HG03103 (cell line): Measurements from ENCODE around the gene ADRM1.

Experiments
- ATAC-seq: cut with Tn5 transposase; IDR thresholded peaks from one replicate; pipeline ENCODE4 v1.9.1; 2021; ENCODE audit warnings: low read depth; ENCODE audit not compliant: unreplicated experiment

ADRM1 gene

DNA sequence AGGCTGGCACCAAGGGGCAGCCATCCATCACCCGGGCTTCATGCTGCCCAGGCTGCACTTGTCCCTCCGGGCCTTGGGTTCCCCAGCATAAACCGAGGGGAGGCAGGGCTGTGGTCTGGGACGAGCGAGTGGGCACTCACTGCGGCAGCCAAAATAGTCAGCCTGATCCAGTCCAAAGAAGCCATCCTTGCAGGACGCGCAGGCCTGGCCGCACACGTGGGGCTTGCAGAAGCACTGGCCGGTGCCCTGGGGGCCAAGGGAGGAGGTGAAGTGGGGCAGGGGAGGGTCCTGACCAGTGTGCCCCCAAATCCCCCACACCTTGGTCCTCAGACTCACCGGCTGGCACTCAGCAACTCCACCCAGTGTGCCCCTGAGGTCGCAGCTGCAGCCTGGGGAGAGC lies 32.1 kb downstream of the ADRM1 start:
- no peak for ATAC-seq

GRCh38 chr20:62335532-62335931 lies 32.7 kb downstream of the ADRM1 start:
- no peak for ATAC-seq

DNA sequence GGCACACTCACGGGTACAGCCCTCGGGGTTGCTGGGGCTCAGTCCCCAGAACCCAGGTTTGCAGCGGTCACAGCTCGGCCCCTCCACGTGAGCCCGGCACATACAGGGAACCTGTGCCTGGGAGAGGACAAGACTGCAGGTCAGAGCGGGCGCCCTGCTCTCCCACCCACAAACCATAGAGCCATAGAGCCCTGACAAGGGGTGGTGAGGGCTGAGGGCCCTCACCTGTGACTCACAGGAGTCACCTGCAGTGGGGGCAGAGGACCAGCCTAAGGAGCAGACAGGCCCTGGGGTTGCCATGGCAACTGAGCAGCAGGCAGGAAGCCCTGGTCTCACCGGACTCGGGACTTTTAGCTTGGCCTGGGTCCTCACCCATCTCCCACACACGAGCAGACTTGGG lies 33.5 kb downstream of the ADRM1 start:
- ATAC-seq = no peak

- ATAC-seq = no peak
Measured at GRCh38 chr20:62336775-62337557, 34.2 kb downstream of the ADRM1 start.

DNA sequence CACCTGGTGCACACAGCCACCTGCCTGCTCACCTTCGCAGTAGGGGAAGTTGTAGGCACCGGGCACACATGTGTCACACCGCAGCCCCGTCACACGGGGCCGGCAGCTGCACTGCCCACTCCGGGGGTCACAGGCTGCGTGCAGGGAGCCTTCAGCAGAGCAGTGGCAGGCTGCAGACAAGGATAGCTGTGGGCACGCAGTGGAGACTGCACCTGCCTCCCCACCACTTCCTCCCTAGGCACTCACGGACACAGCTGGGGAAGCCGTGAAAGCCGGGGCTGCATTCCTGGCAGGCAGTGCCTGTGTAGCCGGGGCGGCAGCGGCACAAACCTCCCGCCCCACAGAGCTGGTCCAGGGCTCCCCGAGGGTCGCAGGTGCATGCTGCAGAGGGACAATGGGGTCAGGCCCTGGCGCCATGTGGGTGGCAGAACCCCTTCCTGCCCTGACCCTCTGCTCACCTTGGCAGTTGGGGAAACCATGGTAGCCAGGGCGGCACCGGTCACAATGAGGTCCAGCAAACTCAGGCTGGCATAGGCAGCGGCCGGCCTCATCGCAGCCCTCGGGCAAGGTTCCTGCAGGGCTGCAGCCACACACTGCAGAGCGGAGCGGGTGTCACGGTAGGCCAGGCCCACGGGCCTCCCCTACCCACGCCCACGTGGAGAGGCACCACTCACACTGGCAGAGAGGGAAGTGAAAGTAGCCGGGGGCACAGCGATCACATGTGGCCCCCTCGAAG lies 34.9 kb downstream of the ADRM1 start:
- ATAC-seq = no peak

DNA sequence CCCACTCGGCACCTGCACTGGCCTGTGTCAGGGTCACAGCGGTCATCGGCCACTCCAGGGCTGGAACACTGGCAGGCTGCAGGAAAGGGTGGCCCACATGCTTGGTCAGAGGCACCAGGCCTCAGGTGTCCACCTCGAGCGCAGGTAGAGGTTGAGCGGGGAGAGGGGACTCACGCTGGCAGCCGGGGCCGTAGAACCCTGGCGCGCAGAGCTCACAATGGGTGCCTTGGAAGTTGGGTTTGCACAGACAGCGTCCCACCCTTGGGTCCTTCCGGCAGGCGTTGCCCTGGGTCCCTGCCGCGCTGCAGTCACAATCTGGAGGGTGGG lies 35.5 kb downstream of the ADRM1 start:
- no peak for ATAC-seq

GRCh38 chr20:62339647-62340062 lies 36.9 kb downstream of the ADRM1 start:
- ATAC-seq = peak; percentile 75

GRCh38 chr20:62342910-62343309 lies 40.1 kb downstream of the ADRM1 start:
- no peak for ATAC-seq

DNA sequence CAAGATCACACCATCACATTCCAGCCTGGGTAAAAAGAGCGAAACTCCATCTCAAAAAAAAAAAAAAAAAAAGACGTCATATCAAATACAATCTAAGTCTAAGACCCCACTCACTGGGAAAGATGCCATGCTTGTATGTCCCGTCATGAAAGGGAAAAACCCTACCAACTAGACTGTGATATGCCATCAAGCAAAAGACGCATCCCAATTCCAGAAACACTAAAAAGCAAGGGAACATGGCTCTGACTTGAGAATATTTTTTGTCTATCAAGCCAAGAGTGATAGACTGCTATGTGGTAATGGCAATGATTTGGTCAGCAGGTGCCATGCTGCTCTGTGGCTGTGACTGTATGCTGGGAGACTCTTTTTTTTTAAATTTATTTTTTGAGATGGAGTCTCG lies 41.3 kb downstream of the ADRM1 start:
- ATAC-seq = no peak

GRCh38 chr20:62344782-62345181 lies 42.0 kb downstream of the ADRM1 start:
- no peak for ATAC-seq

DNA sequence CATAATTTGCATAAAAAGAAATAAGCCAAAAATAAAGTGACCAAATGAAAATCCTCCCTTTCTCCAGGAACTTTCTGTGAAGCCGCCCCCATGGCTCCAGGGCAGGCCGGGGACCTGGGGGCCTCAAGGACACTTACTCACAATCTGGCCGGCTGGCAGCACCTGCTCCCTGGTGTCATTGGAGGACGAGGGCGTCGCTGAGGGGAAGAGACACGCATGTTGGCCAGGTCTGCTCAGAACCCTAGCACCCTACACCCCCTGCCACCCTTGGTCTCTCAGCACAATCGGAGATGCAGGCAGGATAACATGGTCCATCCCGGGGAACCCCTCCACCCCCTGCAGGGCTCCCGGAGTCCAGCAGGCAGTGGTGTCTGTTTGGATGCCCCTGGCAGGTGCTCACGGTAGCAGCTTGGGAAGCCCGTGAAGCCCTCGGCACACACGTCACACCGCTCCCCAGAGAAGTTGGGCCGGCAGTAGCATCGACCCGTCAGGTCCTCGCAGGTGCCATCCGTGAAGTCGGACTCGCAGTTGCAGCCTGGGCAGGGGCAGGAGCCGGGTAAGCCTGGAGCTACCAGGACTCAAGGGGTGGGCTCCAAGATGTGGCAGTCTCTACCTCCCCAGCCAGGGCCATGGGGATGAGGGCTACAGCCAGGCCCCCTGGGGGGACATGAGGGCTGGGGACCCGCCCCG lies 43.0 kb downstream of the ADRM1 start:
- no peak for ATAC-seq

- ATAC-seq = no peak
Measured at GRCh38 chr20:62346398-62347150, 43.8 kb downstream of the ADRM1 start.

DNA sequence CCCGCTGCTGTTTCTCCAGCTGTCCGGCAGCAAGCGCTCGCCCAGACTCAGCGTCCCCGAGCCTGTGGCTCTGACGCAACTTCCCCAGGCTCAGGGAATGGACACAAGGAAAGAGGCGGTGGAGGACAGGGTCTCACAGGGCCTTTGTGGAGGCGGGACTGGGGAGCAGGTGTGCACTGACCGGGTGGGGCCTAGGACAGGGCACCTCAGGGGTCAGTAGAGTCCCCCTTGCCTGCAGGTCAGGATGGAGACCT lies 44.3 kb downstream of the ADRM1 start:
- ATAC-seq = no peak

DNA sequence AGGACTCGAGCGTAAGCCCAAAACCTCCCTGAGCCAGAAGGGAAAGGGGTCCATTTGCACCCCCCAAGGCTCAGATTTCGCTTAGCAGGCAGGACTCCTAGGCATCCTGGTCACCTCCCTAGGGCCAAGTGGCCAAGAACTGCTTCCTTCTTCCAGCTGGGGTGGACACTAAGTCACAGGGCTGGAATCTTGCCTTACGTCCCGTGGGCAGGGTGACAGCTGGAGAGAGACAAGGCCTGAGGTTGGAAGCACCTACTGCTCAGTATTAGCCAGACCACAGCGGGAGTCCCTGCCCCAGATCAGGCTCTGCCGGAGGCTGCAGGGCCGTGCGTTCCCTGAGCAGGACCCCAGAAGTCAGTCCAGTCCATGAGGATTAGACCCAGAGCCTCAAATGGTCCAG lies 44.6 kb downstream of the ADRM1 start:
- ATAC-seq = no peak

DNA sequence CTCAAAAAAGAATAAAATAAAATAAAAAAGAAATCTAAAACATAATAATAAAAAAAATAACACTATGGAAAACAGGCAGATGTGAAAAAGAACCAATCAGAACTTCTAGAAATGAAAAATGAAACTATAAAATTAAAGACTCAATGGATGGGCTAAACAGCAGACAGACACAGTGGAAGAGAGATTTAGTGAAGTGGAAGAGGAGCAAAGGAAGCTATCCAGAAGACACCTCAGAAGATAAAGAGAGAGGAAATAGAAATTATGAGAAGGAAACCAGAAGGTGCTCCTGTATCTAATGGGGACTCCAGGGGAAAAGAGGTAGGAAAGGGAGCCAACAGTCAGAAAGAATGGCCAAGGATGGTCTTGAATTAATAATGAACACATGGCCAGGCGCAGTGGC lies 45.8 kb downstream of the ADRM1 start:
- ATAC-seq = no peak

DNA sequence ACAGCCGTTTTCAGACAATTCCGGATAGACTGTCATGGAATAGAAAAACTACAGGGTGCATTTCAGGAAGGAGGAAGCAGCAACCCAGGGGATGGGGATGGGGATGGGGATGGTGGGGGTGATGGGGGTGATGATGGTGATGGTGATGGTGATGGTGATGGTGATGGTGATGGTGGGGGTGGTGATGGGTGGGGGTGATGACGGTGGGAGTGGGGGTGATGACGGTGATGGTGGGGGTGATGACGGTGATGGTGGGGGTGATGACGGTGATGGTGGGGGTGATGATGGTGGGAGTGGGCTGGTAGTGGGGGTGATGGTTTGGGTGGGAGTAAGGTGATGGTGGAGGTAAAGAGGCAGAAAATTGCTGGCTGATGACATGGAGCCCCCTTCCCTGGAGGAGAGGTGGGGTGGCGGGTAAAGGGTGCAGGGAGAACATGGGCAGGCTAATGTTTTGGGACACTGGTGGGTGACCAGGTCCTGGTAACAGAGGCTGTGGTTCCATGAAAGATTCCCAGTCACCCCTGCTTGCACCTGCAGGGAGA lies 46.8 kb downstream of the ADRM1 start:
- ATAC-seq = no peak

GRCh38 chr20:62350098-62350628 lies 47.4 kb downstream of the ADRM1 start:
- no peak for ATAC-seq

DNA sequence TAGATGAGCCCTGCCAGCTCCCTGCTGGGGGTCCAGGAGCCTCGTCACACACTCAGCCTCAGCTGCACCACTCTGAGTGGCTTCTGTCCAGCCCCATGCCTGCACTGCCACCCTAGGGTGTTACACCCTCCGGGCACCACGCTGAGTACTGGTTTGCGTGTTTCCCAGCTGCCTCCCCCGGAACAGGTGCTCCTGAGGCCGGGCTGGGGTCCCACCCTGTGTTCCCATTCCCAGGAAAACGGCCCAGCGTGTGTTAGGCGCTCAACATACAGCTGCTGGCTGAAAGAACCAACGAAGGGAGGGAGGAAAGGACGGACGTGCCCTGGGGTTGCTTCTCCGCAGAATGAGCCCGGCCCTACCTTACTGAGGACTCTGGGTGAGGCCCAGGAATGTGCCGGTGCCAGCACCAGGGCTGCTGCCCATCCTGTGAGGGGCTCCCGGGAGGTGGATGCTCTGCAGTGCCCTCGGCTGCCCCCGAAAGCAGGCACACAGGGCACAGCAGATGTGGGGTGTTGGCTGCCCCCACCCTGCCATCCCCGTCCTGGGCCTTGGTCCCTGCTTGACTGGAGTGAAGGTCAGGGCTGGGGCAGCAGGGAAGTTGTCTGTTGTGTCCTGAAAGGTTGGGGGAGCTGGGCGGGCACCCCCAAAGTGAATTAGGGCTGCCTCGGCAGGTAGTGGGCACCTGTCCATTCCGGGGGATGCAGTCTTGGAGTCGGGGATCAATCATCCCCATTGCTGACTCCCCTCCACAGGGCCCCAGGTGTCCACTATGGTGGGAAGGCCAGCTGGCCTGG lies 48.0 kb downstream of the ADRM1 start:
- no peak for ATAC-seq

GRCh38 chr20:62351469-62352401 lies 48.9 kb downstream of the ADRM1 start:
- no peak for ATAC-seq
